ENCODE results near the gene MYL7. TPM values are rescaled to one million over a fixed set of nuclear protein-coding genes. Genes with fewer than 3 reads are reported as not detected.

Gene MYL7
- total and polyA plus RNA-seq, 3 experiments from 2014 or later: not detected

- H3K4me1 Mint-ChIP-seq: no peaks in the 10 kb centered on the region
- H3K9me3 Mint-ChIP-seq: no peaks in the 10 kb centered on the region
- H3K27ac Mint-ChIP-seq: no peak overlapping the region
- Histone ChIP-seq H3K27ac (ENCODE audit: low read depth, low read length) (no peak overlapping the region), H3K27me3 (ENCODE audit: insufficient read depth, low read length, poor library complexity, severe bottlenecking) (no peaks in the 10 kb centered on the region), H3K4me3 (ENCODE audit: low read length) (no peak overlapping the region), H3K4me1 (ENCODE audit: insufficient read depth, low read length) (no peaks in the 10 kb centered on the region), H3K9me3 (ENCODE audit: low read length) (no peaks in the 10 kb centered on the region), H3K36me3 (ENCODE audit: insufficient read depth, low read length) (no peaks in the 10 kb centered on the region)
- H3K4me3 Mint-ChIP-seq: no peak overlapping the region
- ChIA-PET CTCF (interaction anchor here (1.1 kb wide), 1 partner anchor 11 kb away, joined by 3 read pairs; no protein-coding TSS in a partner anchor), POLR2A (interaction anchor here (0.5 kb wide), 1 partner anchor 372 kb away, joined by 5 read pairs; no protein-coding TSS in a partner anchor)
- peaks cover 3 to 4% of the 10 kb centered on the region in 2 donors for H3K27me3 Mint-ChIP-seq
- H3K36me3 Mint-ChIP-seq: peaks cover 0 to 4% (median 0%) of the 10 kb centered on the region in 3 donors
- DNase-seq: no peak
Measured at GRCh38 chr7:44155191-44156185, 14.4 kb upstream of the MYL7 start.

GRCh38 chr7:44154703-44155102 is 13.6 kb upstream of the MYL7 start:
- Histone ChIP-seq H3K4me3 (ENCODE audit: low read length) (no peak overlapping the region), H3K27ac (ENCODE audit: low read depth, low read length) (no peak overlapping the region), H3K27me3 (ENCODE audit: insufficient read depth, low read length, poor library complexity, severe bottlenecking) (no peaks in the 10 kb centered on the region), H3K36me3 (ENCODE audit: insufficient read depth, low read length) (no peaks in the 10 kb centered on the region), H3K9me3 (ENCODE audit: low read length) (no peaks in the 10 kb centered on the region), H3K4me1 (ENCODE audit: insufficient read depth, low read length) (no peaks in the 10 kb centered on the region)
- DNase-seq: no peak
- CTCF ChIA-PET: interaction anchor here (1.1 kb wide), 1 partner anchor 12 kb away, joined by 3 read pairs; no protein-coding TSS in a partner anchor
- Mint-ChIP-seq H3K27me3 (peaks cover 3 to 4% of the 10 kb centered on the region in 2 donors), H3K4me1 (no peaks in the 10 kb centered on the region), H3K36me3 (peaks cover 0 to 4% (median 0%) of the 10 kb centered on the region in 3 donors), H3K4me3 (no peak overlapping the region), H3K27ac (no peak overlapping the region), H3K9me3 (no peaks in the 10 kb centered on the region)
- POLR2A ChIA-PET: no interaction called here

GRCh38 chr7:44153948-44154335 is 12.8 kb upstream of the MYL7 start:
- no peak for DNase-seq
- Mint-ChIP-seq H3K36me3 (peaks cover 0 to 4% (median 0%) of the 10 kb centered on the region in 3 donors), H3K4me1 (no peaks in the 10 kb centered on the region), H3K27ac (no peak overlapping the region), H3K9me3 (no peaks in the 10 kb centered on the region), H3K4me3 (no peak overlapping the region), H3K27me3 (peaks cover 3 to 4% of the 10 kb centered on the region in 2 donors)
- no peaks in the 10 kb centered on the region for H3K27me3 ChIP-seq (ENCODE audit: insufficient read depth, low read length, poor library complexity, severe bottlenecking)
- ChIA-PET CTCF (interaction anchor here (1.1 kb wide), 2 partner anchors 11 to 12 kb away, joined by 3 read pairs; no protein-coding TSS in a partner anchor), POLR2A (no interaction called here)
- H3K4me3 ChIP-seq (ENCODE audit: low read length): no peak overlapping the region
- no peaks in the 10 kb centered on the region for H3K9me3 ChIP-seq (ENCODE audit: low read length)
- no peaks in the 10 kb centered on the region for H3K4me1 ChIP-seq (ENCODE audit: insufficient read depth, low read length)
- H3K27ac ChIP-seq (ENCODE audit: low read depth, low read length): no peak overlapping the region
- no peaks in the 10 kb centered on the region for H3K36me3 ChIP-seq (ENCODE audit: insufficient read depth, low read length)

- H3K36me3 Mint-ChIP-seq: peaks cover 0 to 4% (median 0%) of the 10 kb centered on the region in 3 donors
- H3K4me1 Mint-ChIP-seq: no peaks in the 10 kb centered on the region
- no peaks in the 10 kb centered on the region for H3K9me3 ChIP-seq (ENCODE audit: low read length)
- H3K36me3 ChIP-seq (ENCODE audit: insufficient read depth, low read length): no peaks in the 10 kb centered on the region
- no peak overlapping the region for H3K27ac Mint-ChIP-seq
- H3K27me3 Mint-ChIP-seq: peaks cover 3 to 4% of the 10 kb centered on the region in 2 donors
- H3K4me1 ChIP-seq (ENCODE audit: insufficient read depth, low read length): no peaks in the 10 kb centered on the region
- H3K4me3 Mint-ChIP-seq: no peak overlapping the region
- H3K9me3 Mint-ChIP-seq: no peaks in the 10 kb centered on the region
- no peaks in the 10 kb centered on the region for H3K27me3 ChIP-seq (ENCODE audit: insufficient read depth, low read length, poor library complexity, severe bottlenecking)
- no peak overlapping the region for H3K4me3 ChIP-seq (ENCODE audit: low read length)
- H3K27ac ChIP-seq (ENCODE audit: low read depth, low read length): no peak overlapping the region
- ChIA-PET CTCF (interaction anchor here (1.1 kb wide), 1 partner anchor 11 kb away, joined by 3 read pairs; no protein-coding TSS in a partner anchor), POLR2A (interaction anchor here (0.7 kb wide), 1 partner anchor 73 kb away, joined by 6 read pairs; no protein-coding TSS in a partner anchor)
- DNase-seq: no peak
Measured at GRCh38 chr7:44152971-44153947, 12.1 kb upstream of the MYL7 start.

- Histone ChIP-seq H3K4me1 (ENCODE audit: insufficient read depth, low read length) (no peaks in the 10 kb centered on the region), H3K9me3 (ENCODE audit: low read length) (no peaks in the 10 kb centered on the region), H3K36me3 (ENCODE audit: insufficient read depth, low read length) (no peaks in the 10 kb centered on the region), H3K27me3 (ENCODE audit: insufficient read depth, low read length, poor library complexity, severe bottlenecking) (no peaks in the 10 kb centered on the region), H3K4me3 (ENCODE audit: low read length) (no peak overlapping the region), H3K27ac (ENCODE audit: low read depth, low read length) (no peak overlapping the region)
- peaks cover 0 to 6% of the 10 kb centered on the region in 2 donors for H3K27me3 Mint-ChIP-seq
- H3K36me3 Mint-ChIP-seq: no peaks in the 10 kb centered on the region
- POLR2A ChIA-PET: no interaction called here
- no peak for DNase-seq
- H3K27ac Mint-ChIP-seq: no peak overlapping the region
- CTCF ChIA-PET: no interaction called here
- peaks cover 0 to under 1% (median 0%) of the 10 kb centered on the region in 3 donors for H3K4me1 Mint-ChIP-seq
- no peak overlapping the region for H3K4me3 Mint-ChIP-seq
- H3K9me3 Mint-ChIP-seq: no peaks in the 10 kb centered on the region
Measured at GRCh38 chr7:44151956-44152355, 10.8 kb upstream of the MYL7 start.

GRCh38 chr7:44150966-44151941 is 10.1 kb upstream of the MYL7 start:
- H3K4me3 ChIP-seq (ENCODE audit: low read length): no peak overlapping the region
- CTCF ChIA-PET: no interaction called here
- peaks cover 0 to 7% (median 0%) of the 10 kb centered on the region in 3 donors for H3K4me1 Mint-ChIP-seq
- H3K27ac ChIP-seq (ENCODE audit: low read depth, low read length): no peak overlapping the region
- H3K27me3 ChIP-seq (ENCODE audit: insufficient read depth, low read length, poor library complexity, severe bottlenecking): no peaks in the 10 kb centered on the region
- no peaks in the 10 kb centered on the region for H3K36me3 ChIP-seq (ENCODE audit: insufficient read depth, low read length)
- POLR2A ChIA-PET: interaction anchor here (0.6 kb wide), 1 partner anchor 338 kb away, joined by 3 read pairs; no protein-coding TSS in a partner anchor
- DNase-seq: no peak
- H3K9me3 ChIP-seq (ENCODE audit: low read length): no peaks in the 10 kb centered on the region
- no peak overlapping the region for H3K4me3 Mint-ChIP-seq
- H3K36me3 Mint-ChIP-seq: no peaks in the 10 kb centered on the region
- H3K9me3 Mint-ChIP-seq: no peaks in the 10 kb centered on the region
- peaks cover 6% of the 10 kb centered on the region for H3K4me1 ChIP-seq (ENCODE audit: insufficient read depth, low read length)
- H3K27ac Mint-ChIP-seq: no peak overlapping the region
- H3K27me3 Mint-ChIP-seq: peaks cover 0 to 7% of the 10 kb centered on the region in 2 donors

- ChIA-PET POLR2A (interaction anchor here (0.6 kb wide), 1 partner anchor 339 kb away, joined by 3 read pairs; no protein-coding TSS in a partner anchor), CTCF (no interaction called here)
- no peaks in the 10 kb centered on the region for H3K36me3 ChIP-seq (ENCODE audit: insufficient read depth, low read length)
- no peak overlapping the region for H3K4me3 ChIP-seq (ENCODE audit: low read length)
- Mint-ChIP-seq H3K27me3 (peaks cover 0 to 4% of the 10 kb centered on the region in 2 donors), H3K36me3 (no peaks in the 10 kb centered on the region), H3K4me1 (peaks cover under 1 to 11% (median 4%) of the 10 kb centered on the region in 3 donors), H3K4me3 (no peak overlapping the region), H3K27ac (no peak overlapping the region), H3K9me3 (no peaks in the 10 kb centered on the region)
- no peaks in the 10 kb centered on the region for H3K27me3 ChIP-seq (ENCODE audit: insufficient read depth, low read length, poor library complexity, severe bottlenecking)
- no peak for DNase-seq
- H3K4me1 ChIP-seq (ENCODE audit: insufficient read depth, low read length): peaks cover 7% of the 10 kb centered on the region
- no peak overlapping the region for H3K27ac ChIP-seq (ENCODE audit: low read depth, low read length)
- H3K9me3 ChIP-seq (ENCODE audit: low read length): no peaks in the 10 kb centered on the region
Measured at GRCh38 chr7:44150466-44150832, 9.3 kb upstream of the MYL7 start.

Measured in CD8-positive, alpha-beta memory T cell (primary cell).